Astrocyte of the hippocampus (primary cell): ENCODE measurements around the gene SEMA3C.
A peak's percentile ranks its signal among the peaks of the same experiment; 100 is the strongest.

Source experiments
- DNase-seq: peaks from one replicate; pipeline ENCODE4 v3.0.0; 2011; ENCODE audit warnings: low read depth, low spot score

Gene SEMA3C

GRCh38 chr7:80699045-80699638, 219.7 kb downstream of the SEMA3C start:
- peak; percentile 78 for DNase-seq
